Activated CD8-positive, alpha-beta T cell treated with anti-CD3 and anti-CD28 coated beads for 36 hours (primary cell): ENCODE data around the gene BCKDHB. TPM values are rescaled to one million over a fixed set of nuclear protein-coding genes. Genes with fewer than 3 reads are reported as not detected.

ENCODE experiments used
- ATAC-seq: fragments of 200-7000 bp; cut with Tn5 transposase; one replicate; pipeline ENCODE4 v1.10.0; 2021; ENCODE audit warnings: mild to moderate bottlenecking, moderate library complexity
- CTCF ChIA-PET: fragments of 350-600 bp; sonication (Branson Sonifier 250); formaldehyde crosslinking; loops from one replicate; lab custom pipeline; 2021; ENCODE audit warnings: antibody characterized with exemption; lab: Charles Lee
- POLR2A ChIA-PET: fragments of 350-600 bp; sonication (Branson Sonifier 250); formaldehyde crosslinking; loops from one replicate; lab custom pipeline; 2021; ENCODE audit warnings: antibody characterized with exemption; lab: Charles Lee
- DNase-seq: peaks from one replicate; pipeline ENCODE4 v3.0.0-alpha.2; 2020
- H3K27ac Mint-ChIP-seq: one replicate; pipeline ENCODE4 v1.8.0; 2021; ENCODE audit warnings: mild to moderate bottlenecking, mixed read lengths
- H3K27me3 Mint-ChIP-seq: one replicate; pipeline ENCODE4 v1.8.0; 2021; ENCODE audit warnings: mixed read lengths
- H3K36me3 Mint-ChIP-seq: one replicate; pipeline ENCODE4 v1.8.0; 2021; ENCODE audit warnings: low read depth, mixed read lengths
- H3K4me1 Mint-ChIP-seq: one replicate; pipeline ENCODE4 v1.8.0; 2021; ENCODE audit warnings: low read depth, mixed read lengths
- H3K4me3 Mint-ChIP-seq: one replicate; pipeline ENCODE4 v1.8.0; 2021; ENCODE audit warnings: mild to moderate bottlenecking, moderate library complexity, mixed read lengths
- H3K9me3 Mint-ChIP-seq: one replicate; pipeline ENCODE4 v1.8.0; 2021; ENCODE audit warnings: mixed read lengths
- intact Hi-C: fragments of 100-400 bp; cut with micrococcal nuclease; formaldehyde crosslinking; loops from one replicate; pipeline ENCODE4 v1.10.0; 2022
- total RNA-seq, 2 experiments: library from RNA; stranded (reverse); gene quantifications; one replicate each; pipeline ENCODE4 v1.2.3, GENCODE V29; 2021
- TF ChIP-seq, protein P1 (sequence below): fragments of 200-600 bp; IDR thresholded peaks from one replicate; pipeline ENCODE4 v1.8.0; 2022; ENCODE audit warnings: antibody characterized with exemption, mild to moderate bottlenecking

The BCKDHB gene
- total RNA-seq, 2 experiments from 2014 or later, result 17.8 to 19.3 TPM

DNA sequence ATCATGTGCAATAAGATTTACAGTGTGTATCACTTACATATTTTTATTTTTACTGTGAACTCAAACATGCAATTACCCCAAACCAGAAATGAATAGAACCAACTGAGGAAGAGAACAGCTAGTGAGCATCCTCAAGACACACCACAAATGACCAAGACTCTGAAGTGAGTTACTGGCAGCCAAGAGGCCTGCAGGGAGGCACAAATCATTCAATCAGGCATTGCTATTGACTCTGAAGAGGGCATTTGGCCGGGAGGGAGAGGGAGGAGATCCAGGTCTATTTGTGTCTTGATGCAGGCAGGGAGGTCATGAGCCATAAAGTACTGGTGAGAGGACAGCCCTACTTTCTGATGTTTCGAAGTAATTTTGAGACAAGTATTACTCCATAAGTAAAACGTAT, 257.7 kb downstream of the BCKDHB start:
- TF ChIP-seq, protein P1, sequence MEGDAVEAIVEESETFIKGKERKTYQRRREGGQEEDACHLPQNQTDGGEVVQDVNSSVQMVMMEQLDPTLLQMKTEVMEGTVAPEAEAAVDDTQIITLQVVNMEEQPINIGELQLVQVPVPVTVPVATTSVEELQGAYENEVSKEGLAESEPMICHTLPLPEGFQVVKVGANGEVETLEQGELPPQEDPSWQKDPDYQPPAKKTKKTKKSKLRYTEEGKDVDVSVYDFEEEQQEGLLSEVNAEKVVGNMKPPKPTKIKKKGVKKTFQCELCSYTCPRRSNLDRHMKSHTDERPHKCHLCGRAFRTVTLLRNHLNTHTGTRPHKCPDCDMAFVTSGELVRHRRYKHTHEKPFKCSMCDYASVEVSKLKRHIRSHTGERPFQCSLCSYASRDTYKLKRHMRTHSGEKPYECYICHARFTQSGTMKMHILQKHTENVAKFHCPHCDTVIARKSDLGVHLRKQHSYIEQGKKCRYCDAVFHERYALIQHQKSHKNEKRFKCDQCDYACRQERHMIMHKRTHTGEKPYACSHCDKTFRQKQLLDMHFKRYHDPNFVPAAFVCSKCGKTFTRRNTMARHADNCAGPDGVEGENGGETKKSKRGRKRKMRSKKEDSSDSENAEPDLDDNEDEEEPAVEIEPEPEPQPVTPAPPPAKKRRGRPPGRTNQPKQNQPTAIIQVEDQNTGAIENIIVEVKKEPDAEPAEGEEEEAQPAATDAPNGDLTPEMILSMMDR, result no peak
- ChIA-PET CTCF (no interaction called here), POLR2A (no interaction called here)
- H3K27ac Mint-ChIP-seq, result no peak overlapping the region
- H3K4me1 Mint-ChIP-seq, result no peaks in the 10 kb centered on the region
- H3K4me3 Mint-ChIP-seq, result no peak overlapping the region
- ATAC-seq, result no peak
- H3K27me3 Mint-ChIP-seq, result no peaks in the 10 kb centered on the region
- intact Hi-C loops, result no loop called here
- no peaks in the 10 kb centered on the region for H3K9me3 Mint-ChIP-seq
- no peaks in the 10 kb centered on the region for H3K36me3 Mint-ChIP-seq
- DNase-seq, result no peak

DNA sequence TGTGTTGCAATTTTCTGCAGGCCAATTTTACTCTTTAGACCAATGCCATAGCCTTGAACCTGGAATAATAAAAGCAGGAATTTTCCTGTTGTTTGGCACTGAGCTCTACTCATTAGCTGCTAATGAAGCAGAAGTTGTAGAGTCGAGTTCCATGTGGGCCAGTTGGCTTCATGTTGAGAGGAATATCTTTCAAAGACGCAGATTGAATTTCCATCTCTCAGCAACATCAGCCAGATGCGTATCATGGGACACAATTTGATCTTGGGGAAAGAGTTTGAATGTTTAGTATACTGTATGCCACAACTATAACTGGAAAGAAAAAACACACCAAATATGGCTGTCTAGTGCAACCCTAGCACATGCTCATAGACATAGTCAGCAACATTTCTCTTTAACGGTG, 259.6 kb downstream of the BCKDHB start:
- CTCF ChIA-PET, result no interaction called here
- Mint-ChIP-seq H3K9me3 (peaks cover 5% of the 10 kb centered on the region), H3K27me3 (no peaks in the 10 kb centered on the region), H3K36me3 (no peaks in the 10 kb centered on the region), H3K4me1 (no peaks in the 10 kb centered on the region), H3K4me3 (no peak overlapping the region), H3K27ac (no peak overlapping the region)
- POLR2A ChIA-PET, result no interaction called here
- intact Hi-C loops, result no loop called here
- TF ChIP-seq, protein P1, result no peak
- ATAC-seq, result no peak
- no peak for DNase-seq

DNA sequence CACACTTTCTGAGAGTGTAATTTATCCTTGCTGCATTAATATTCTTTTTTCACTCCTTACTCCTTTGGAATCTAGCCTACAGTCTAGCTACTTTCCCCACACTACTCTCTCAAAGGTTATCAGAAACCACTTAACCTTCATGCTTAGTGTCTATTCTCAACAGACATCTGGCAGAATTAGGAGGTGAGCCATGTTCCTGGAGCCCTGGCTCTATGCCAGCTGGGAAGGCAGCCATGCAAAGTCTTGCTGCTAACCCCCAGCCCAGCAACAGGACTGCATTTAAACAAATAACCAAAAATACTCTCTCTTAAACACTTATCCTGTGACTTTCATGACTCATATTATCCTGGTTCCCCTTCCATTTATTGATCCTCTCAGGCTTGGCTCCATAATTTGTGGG, 260.2 kb downstream of the BCKDHB start:
- POLR2A ChIA-PET, result no interaction called here
- no peak for ATAC-seq
- Mint-ChIP-seq H3K36me3 (no peaks in the 10 kb centered on the region), H3K4me3 (no peak overlapping the region), H3K4me1 (no peaks in the 10 kb centered on the region), H3K27ac (no peak overlapping the region), H3K27me3 (no peaks in the 10 kb centered on the region), H3K9me3 (peaks cover 5% of the 10 kb centered on the region)
- CTCF ChIA-PET, result no interaction called here
- TF ChIP-seq, protein P1, result no peak
- intact Hi-C loops, result no loop called here
- no peak for DNase-seq

DNA sequence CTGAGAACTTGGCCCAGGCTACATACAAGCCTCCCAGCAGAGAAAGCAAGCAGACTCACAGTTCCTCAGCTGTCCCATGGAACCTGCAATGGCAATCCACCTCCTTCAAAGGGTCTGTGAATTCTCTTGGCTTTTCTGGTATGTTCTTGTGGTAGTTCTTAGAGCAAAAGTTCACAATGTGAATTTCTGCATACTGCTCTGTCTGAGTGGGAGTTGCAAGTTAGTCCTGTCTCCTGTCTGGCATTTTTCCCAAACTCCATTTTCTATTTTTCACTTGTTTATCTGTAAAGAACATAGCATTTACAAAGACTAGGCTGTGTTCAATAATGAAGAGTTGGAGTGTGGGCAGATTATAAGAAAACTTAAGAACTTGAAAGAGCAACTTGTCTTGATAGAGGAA, 269.9 kb downstream of the BCKDHB start:
- Mint-ChIP-seq H3K36me3 (peaks cover 3% of the 10 kb centered on the region), H3K4me3 (no peak overlapping the region), H3K27me3 (no peaks in the 10 kb centered on the region), H3K27ac (no peak overlapping the region), H3K4me1 (no peaks in the 10 kb centered on the region), H3K9me3 (peaks cover 17% of the 10 kb centered on the region)
- TF ChIP-seq, protein P1, result no peak
- no peak for ATAC-seq
- intact Hi-C loops, result no loop called here
- no peak for DNase-seq
- POLR2A ChIA-PET, result no interaction called here
- CTCF ChIA-PET, result no interaction called here

DNA sequence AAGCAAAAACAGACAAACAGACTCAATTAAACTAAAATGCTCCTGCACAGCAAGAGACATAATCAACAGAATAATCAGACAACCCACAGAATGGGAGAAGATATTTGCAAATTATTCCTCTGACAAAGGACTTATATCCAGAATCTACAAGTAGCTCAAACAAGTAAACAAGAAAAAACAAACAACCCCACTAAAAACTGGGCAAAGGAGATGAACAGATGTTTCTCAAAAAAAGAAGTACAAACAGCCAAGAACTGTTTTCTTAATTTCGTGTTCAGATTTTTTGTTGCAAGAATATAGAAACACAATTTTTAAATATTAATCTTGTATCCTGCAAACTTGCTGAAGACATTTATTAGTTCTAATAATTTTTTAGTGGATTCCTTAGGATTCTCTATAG, 274.1 kb downstream of the BCKDHB start:
- CTCF ChIA-PET, result no interaction called here
- Mint-ChIP-seq H3K27me3 (no peaks in the 10 kb centered on the region), H3K27ac (no peak overlapping the region), H3K9me3 (peaks cover 1% of the 10 kb centered on the region), H3K4me1 (no peaks in the 10 kb centered on the region), H3K4me3 (no peak overlapping the region), H3K36me3 (no peaks in the 10 kb centered on the region)
- ATAC-seq, result no peak
- TF ChIP-seq, protein P1, result no peak
- no peak for DNase-seq
- POLR2A ChIA-PET, result no interaction called here
- intact Hi-C loops, result no loop called here
